Dermis microvascular lymphatic vessel endothelial cell (primary cell): ENCODE measurements around the gene ZNF474. TPM values are rescaled to one million over a fixed set of nuclear protein-coding genes. Genes with fewer than 3 reads are reported as not detected.

Experiments used
- DNase-seq, 2 donors: peaks; one replicate each; pipeline versions ENCODE4 v3.0.0 to v3.0.0-alpha.2; 2010; ENCODE audit warnings: low read depth in 2 of 2
- total RNA-seq: library from RNA; depleted of rRNA; stranded (reverse); fragments of >200 nt; gene quantifications from 2 replicates; pipeline ENCODE4 v1.2.1, GENCODE V29; 2014

Gene ZNF474
- total RNA-seq, 1 donor from 2014 or later, result under 0.01 TPM

- peak in 1 of 2 donors; percentile 73 for DNase-seq
Measured at GRCh38 chr5:122180863-122181548, 51.7 kb downstream of the ZNF474 start.

- no peak for DNase-seq
Measured at GRCh38 chr5:122181863-122182262, 52.5 kb downstream of the ZNF474 start.

- DNase-seq, result peak; percentile 36 to 88
Measured at GRCh38 chr5:122182491-122182921, 53.2 kb downstream of the ZNF474 start.

GRCh38 chr5:122183098-122183787 is 53.9 kb downstream of the ZNF474 start:
- DNase-seq, result peak in 1 of 2 donors; percentile 38

- DNase-seq, result no peak
Measured at GRCh38 chr5:122183788-122184170, 54.4 kb downstream of the ZNF474 start.

- DNase-seq, result no peak
Measured at GRCh38 chr5:122184676-122185255, 55.4 kb downstream of the ZNF474 start.

GRCh38 chr5:122187426-122187825 is 58.1 kb downstream of the ZNF474 start:
- peak in 1 of 2 donors; percentile 84 for DNase-seq

- no peak for DNase-seq
Measured at GRCh38 chr5:122190156-122190555, 60.8 kb downstream of the ZNF474 start.

- DNase-seq, result peak; percentile 58 to 67
Measured at GRCh38 chr5:122192497-122193496, 63.5 kb downstream of the ZNF474 start.

GRCh38 chr5:122195802-122196394 is 66.6 kb downstream of the ZNF474 start:
- DNase-seq, result peak; percentile 48 to 58

- no peak for DNase-seq
Measured at GRCh38 chr5:122199146-122199545, 69.8 kb downstream of the ZNF474 start.

- DNase-seq, result no peak
Measured at GRCh38 chr5:122200450-122200849, 71.1 kb downstream of the ZNF474 start.

GRCh38 chr5:122200865-122201264 is 71.5 kb downstream of the ZNF474 start:
- no peak for DNase-seq

GRCh38 chr5:122201365-122201764 is 72.0 kb downstream of the ZNF474 start:
- DNase-seq, result no peak

- DNase-seq, result no peak
Measured at GRCh38 chr5:122202952-122203351, 73.6 kb downstream of the ZNF474 start.

Other genes with a start within 250 kb of the ZNF474 start
- gene SRFBP1, start 167.6 kb upstream of the ZNF474 start, total RNA-seq, result 12.8 and 14.8 TPM in 2 replicates
- gene LOX, start 51.3 kb upstream of the ZNF474 start, total RNA-seq, result 52.9 and 75.7 TPM in 2 replicates
- gene SNCAIP, start 182.7 kb downstream of the ZNF474 start, total RNA-seq, result 12.8 and 50.6 TPM in 2 replicates